Adrenal gland (tissue), 19 donors: Measurements from ENCODE around the gene ACE. TPM values are rescaled to one million over a fixed set of nuclear protein-coding genes. Genes with fewer than 3 reads are reported as not detected.

Experiments
- DNase-seq, 7 donors: peaks; one replicate each; pipeline ENCODE4 v3.0.0-alpha.2; 2019 to 2020
- H3K27ac ChIP-seq, 5 donors: fragments of 200-600 bp; sonication (generic) in 4 of 5; 1 replicate in 3 of 5; 2 replicates in 2 of 5; pipeline versions ENCODE4 v1.5.1 to v1.8.0; 2016 to 2020; ENCODE audit warnings: mild to moderate bottlenecking in 1 of 5
- H3K27me3 ChIP-seq: fragments of 200-600 bp; 2 replicates; pipeline ENCODE4 v1.8.0; 2021
- H3K36me3 ChIP-seq, 2 donors: fragments of 200-600 bp; replicated peaks in 1 of 2; 1 replicate in 1 of 2; 2 replicates in 1 of 2; pipeline versions ENCODE4 v1.5.1 to v1.8.0; 2018 to 2022
- H3K4me1 ChIP-seq, 2 donors: fragments of 200-600 bp; replicated peaks in 1 of 2; 1 replicate in 1 of 2; 2 replicates in 1 of 2; pipeline versions ENCODE4 v1.5.1 to v1.8.0; 2018 to 2021
- H3K4me3 ChIP-seq, 4 donors: fragments of 200-600 bp; sonication (generic) in 3 of 4; one replicate each; pipeline ENCODE4 v1.5.1; 2016 to 2018
- H3K9me3 ChIP-seq, 3 donors: fragments of 200-600 bp; sonication (generic) in 1 of 3; replicated peaks in 1 of 3; 1 replicate in 2 of 3; 2 replicates in 1 of 3; pipeline versions ENCODE4 v1.5.1 to v1.8.0; 2016 to 2021
- POLR2A ChIP-seq, 2 donors: fragments of 450-650 bp; IDR thresholded peaks; one replicate each; pipeline ENCODE4 v1.6.1; 2017; ENCODE audit warnings: antibody characterized with exemption in 2 of 2, mild to moderate bottlenecking in 2 of 2, moderate library complexity in 1 of 2
- WGBS, 4 donors: extraction: QIAGEN DNeasy Blood & Tissue Kit in 2 of 4; methylation state at CpG; one replicate each; pipeline versions ENCODE4 v1.1.5 to v1.1.7; 2013 to 2017; 5-methylcytosine and 5-hydroxymethylcytosine counted together
- intact Hi-C, 2 donors: fragments of 100-400 bp; cut with DNase I; formaldehyde crosslinking; loops; one replicate each; pipeline versions ENCODE4 v1.14.1 to v1.15.0; 2022 to 2023
- long read RNA-seq, 10 donors: library from polyadenylated mRNA in 3 of 10; unstranded in 2 of 10; stranded (forward) in 1 of 10; transcript quantifications; one replicate each; pipeline ENCODE4 v2.0.0 and lab custom pipeline, GENCODE V29; 2021 to 2026
- polyA plus RNA-seq, 3 donors: library from polyadenylated mRNA; stranded (reverse); fragments of 200-250 nt in 2 of 3; fragments of 350-450 nt in 1 of 3; fragmentation: Illumina TruSeq in 1 of 3; extraction: RNeasy Lipid Tissue Mini Kit (QIAGEN cat#74804) in 1 of 3; gene quantifications; one replicate each; pipeline ENCODE4 v1.2.3, GENCODE V29; 2013 to 2014
- total RNA-seq, 9 donors: library from RNA; depleted of rRNA in 4 of 9; stranded (reverse); fragments of >200 nt in 4 of 9; fragments of 120-200 nt in 1 of 9; fragmentation: NEBNext Ultra II Directional in 1 of 9; extraction: Animal tissue kit (Norgen Biotek cat#: 25700) in 1 of 9; gene quantifications; one replicate each; pipeline versions ENCODE4 v1.1.0 to v1.2.4, GENCODE V29; 2013 to 2023
- TF ChIP-seq, protein P1 (sequence below), 6 experiments: fragments of 450-650 bp in 4 of 6; fragments of 200-600 bp in 2 of 6; sonication (generic) in 1 of 6; IDR thresholded peaks; 1 replicate in 5 of 6; 2 replicates in 1 of 6; pipeline versions ENCODE4 v1.5.1 to v1.8.0; 2016 to 2021; ENCODE audit warnings: antibody characterized with exemption in 6 of 6, mild to moderate bottlenecking in 2 of 6, moderate library complexity in 1 of 6
- donor health status: healthy with polysubstance abuse.
- donor health status: Bipolar disorder and iron deficiency.
- donor health status: DM: yes; HTN: yes; CAD: no.
- donor health status: DM: no; HTN: no; CAD: no.
- donor health status: DM: no; HTN: no; CAD: no.
- donor health status: DM: yes; HTN: yes; CAD: no.

Gene ACE
- total RNA-seq (10 to 100 TPM in 6 of 9 donors, 1 to 10 TPM in 2, under 1 TPM in 1; 0.55 to 49.7 (median 11.8) TPM), polyA plus RNA-seq (10 to 100 TPM in 2 of 3 donors, 1 to 10 TPM in 1; 7.7 to 34.0 (median 16.1) TPM)
- long read RNA-seq, donor 1: 0 reads
- long read RNA-seq, donor 2: 0 reads
- long read RNA-seq, donor 3: 0 reads
- long read RNA-seq, donor 4, partial matches to known transcripts: 1 of 1 reads
- long read RNA-seq, donor 4, other reads (novel, unspliced or antisense): 0 of 1 reads
- long read RNA-seq, donor 5, full-length matches to known transcripts: 24 of 32 reads
- long read RNA-seq, donor 5, partial matches to known transcripts: 3 of 32 reads
- long read RNA-seq, donor 5, other reads (novel, unspliced or antisense): 5 of 32 reads
- long read RNA-seq, donor 6, partial matches to known transcripts: 1 of 1 reads
- long read RNA-seq, donor 6, other reads (novel, unspliced or antisense): 0 of 1 reads
- long read RNA-seq, donor 7: 0 reads
- long read RNA-seq, donor 8: 0 reads
- long read RNA-seq, donor 9: 0 reads
- long read RNA-seq, donor 10, full-length matches to known transcripts: 1 of 1 reads
- long read RNA-seq, donor 10, partial matches to known transcripts: 0 of 1 reads
- long read RNA-seq, donor 10, other reads (novel, unspliced or antisense): 0 of 1 reads

DNA sequence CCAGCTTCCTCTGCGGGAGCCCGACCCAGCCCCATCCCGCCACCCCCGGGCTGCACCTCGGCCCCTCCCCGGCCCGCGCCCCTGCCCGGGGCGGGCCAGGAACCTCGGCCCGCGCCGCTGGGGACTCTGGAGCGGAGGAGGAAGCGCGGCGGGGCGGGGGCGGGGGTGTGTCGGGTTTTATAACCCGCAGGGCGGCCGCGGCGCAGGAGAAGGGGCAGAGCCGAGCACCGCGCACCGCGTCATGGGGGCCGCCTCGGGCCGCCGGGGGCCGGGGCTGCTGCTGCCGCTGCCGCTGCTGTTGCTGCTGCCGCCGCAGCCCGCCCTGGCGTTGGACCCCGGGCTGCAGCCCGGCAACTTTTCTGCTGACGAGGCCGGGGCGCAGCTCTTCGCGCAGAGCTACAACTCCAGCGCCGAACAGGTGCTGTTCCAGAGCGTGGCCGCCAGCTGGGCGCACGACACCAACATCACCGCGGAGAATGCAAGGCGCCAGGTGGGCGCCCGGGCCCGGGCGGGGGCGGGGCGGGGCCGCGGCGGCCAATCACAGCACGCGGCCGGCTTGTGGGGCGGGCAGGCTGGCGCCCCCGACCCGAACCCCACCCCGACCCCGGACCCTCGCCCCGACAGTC is at the start of gene ACE:
TSS of gene ACE (plus strand) at position 208 of the 626 bp plus-strand sequence. CDS start at position 242, 34 bp downstream.
- Histone ChIP-seq H3K27me3 (no peaks in the 10 kb centered on the region), H3K27ac (peak within 1 kb of the TSS in 2 of 5 donors; percentile 21 to 85)

DNA sequence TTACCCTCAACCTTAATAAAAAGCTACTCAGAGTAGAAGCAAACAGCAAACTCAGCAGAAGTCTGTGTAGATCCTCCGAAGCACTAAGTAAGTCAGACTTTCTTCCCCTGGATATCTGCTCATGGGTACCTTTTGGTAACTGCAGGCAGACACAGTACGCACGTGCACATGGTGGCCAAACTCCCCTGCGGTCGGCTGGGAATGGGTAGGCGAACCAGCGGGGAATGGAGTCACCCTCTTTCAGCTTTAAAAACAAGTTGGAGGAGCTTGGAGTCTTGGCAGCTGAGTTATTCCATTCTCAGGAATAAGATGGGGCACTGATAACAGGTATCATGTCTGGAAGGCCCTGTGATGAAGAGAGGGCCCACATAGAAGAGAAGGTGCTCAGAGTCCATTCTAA is 47.1 kb upstream of the ACE start:
- H3K36me3 ChIP-seq: no peaks in the 10 kb centered on the region
- intact Hi-C loops: loop anchor here in 1 of 2 donors (5.0 kb wide), 1 partner anchor 48 kb away; the partner anchor contains the start of gene ACE
- no peaks in the 10 kb centered on the region for H3K27me3 ChIP-seq
- H3K9me3 ChIP-seq: no peaks in the 10 kb centered on the region
- no peak overlapping the region for H3K27ac ChIP-seq
- DNase-seq: peak in 1 of 7 donors; percentile 7
- H3K4me1 ChIP-seq: peaks cover 5 to 21% of the 10 kb centered on the region in 2 donors
- no peak for TF ChIP-seq POLR2A (IDR thresholded peaks at IDR 0.05)
- TF ChIP-seq, protein P1, sequence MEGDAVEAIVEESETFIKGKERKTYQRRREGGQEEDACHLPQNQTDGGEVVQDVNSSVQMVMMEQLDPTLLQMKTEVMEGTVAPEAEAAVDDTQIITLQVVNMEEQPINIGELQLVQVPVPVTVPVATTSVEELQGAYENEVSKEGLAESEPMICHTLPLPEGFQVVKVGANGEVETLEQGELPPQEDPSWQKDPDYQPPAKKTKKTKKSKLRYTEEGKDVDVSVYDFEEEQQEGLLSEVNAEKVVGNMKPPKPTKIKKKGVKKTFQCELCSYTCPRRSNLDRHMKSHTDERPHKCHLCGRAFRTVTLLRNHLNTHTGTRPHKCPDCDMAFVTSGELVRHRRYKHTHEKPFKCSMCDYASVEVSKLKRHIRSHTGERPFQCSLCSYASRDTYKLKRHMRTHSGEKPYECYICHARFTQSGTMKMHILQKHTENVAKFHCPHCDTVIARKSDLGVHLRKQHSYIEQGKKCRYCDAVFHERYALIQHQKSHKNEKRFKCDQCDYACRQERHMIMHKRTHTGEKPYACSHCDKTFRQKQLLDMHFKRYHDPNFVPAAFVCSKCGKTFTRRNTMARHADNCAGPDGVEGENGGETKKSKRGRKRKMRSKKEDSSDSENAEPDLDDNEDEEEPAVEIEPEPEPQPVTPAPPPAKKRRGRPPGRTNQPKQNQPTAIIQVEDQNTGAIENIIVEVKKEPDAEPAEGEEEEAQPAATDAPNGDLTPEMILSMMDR (IDR thresholded peaks at IDR 0.05): no peak
- H3K4me3 ChIP-seq: no peak overlapping the region
- 93 to 97% (median 95%) methylated on average over 7 of the region's 7 CpGs for WGBS, 4 donors

More for the DNA sequence above, at the start of gene ACE:
- DNase-seq: peak in 3 of 7 donors; percentile 35 to 41 (median 38)
- intact Hi-C loops: loop anchor here in 1 of 2 donors (5.0 kb wide), 1 partner anchor 50 kb away; no protein-coding TSS in a partner anchor
- no peaks in the 10 kb centered on the region for H3K36me3 ChIP-seq
- H3K9me3 ChIP-seq: no peaks in the 10 kb centered on the region
- peak within 1 kb of the TSS in 2 of 4 donors; percentile 4 to 73 for H3K4me3 ChIP-seq
- WGBS, 4 donors: 1 to 4% (median 1%) methylated on average over 5 to 78 of the region's 78 CpGs; no CpG with 5 or more reads in 1 of the 4 donors
- H3K4me1 ChIP-seq: peaks cover 22 to 41% of the 10 kb centered on the region in 2 donors
- TF ChIP-seq POLR2A (IDR thresholded peaks at IDR 0.05): peak; percentile 8 to 18
- TF ChIP-seq, protein P1 (IDR thresholded peaks at IDR 0.05): peak in 1 of 6 experiments; percentile 22

DNA sequence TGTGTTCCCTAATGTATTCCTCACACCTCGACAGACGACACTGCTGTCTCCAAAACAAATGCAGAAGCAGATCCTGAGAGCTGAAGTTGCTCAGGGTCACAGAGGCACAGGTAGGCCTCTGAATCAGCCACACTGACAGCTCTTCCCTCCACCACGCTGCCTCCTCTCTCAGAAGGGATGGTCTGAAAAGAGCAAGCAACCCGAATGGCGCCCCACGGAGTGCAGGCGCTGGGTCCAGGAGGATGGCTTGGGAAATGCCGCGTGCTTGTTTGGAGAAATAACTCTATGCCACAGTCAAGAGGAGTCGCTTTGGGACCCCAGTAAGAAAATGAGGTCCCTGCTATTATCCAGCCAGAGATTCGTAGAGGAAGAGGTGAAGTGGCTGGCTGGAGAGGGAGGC is 46.6 kb upstream of the ACE start:
- WGBS, 4 donors: 83 to 89% (median 86%) methylated on average over 11 of the region's 11 CpGs
- no peak overlapping the region for H3K4me3 ChIP-seq
- no peaks in the 10 kb centered on the region for H3K9me3 ChIP-seq
- peak in 2 of 7 donors; percentile 12 to 62 for DNase-seq
- no peaks in the 10 kb centered on the region for H3K27me3 ChIP-seq
- TF ChIP-seq, protein P1 (IDR thresholded peaks at IDR 0.05): no peak
- TF ChIP-seq POLR2A (IDR thresholded peaks at IDR 0.05): peak in 1 of 2 donors; percentile 13
- intact Hi-C loops: no loop called here
- H3K27ac ChIP-seq: no peak overlapping the region
- H3K36me3 ChIP-seq: no peaks in the 10 kb centered on the region
- H3K4me1 ChIP-seq: peaks cover 10 to 25% of the 10 kb centered on the region in 2 donors

DNA sequence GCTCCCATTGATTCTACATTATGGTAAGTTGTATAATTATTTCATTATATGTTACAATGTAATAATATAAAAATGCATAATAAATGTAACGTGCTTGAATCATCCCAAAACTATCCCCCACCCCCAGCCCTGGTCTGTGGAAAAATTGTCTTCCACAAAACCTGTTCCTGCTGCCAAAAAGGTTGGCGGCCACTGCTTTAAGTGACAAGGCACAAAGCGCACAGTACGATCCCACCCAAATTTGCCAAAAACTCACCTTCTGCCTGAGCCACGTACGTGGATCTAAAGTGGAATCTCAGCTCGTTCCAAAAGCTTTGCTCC is 45.3 kb upstream of the ACE start:
- no peak overlapping the region for H3K4me3 ChIP-seq
- TF ChIP-seq, protein P1 (IDR thresholded peaks at IDR 0.05): no peak
- TF ChIP-seq POLR2A (IDR thresholded peaks at IDR 0.05): no peak
- peaks cover 19 to 36% of the 10 kb centered on the region in 2 donors for H3K4me1 ChIP-seq
- no peaks in the 10 kb centered on the region for H3K9me3 ChIP-seq
- WGBS, 4 donors: 81 to 92% (median 86%) methylated on average over 6 to 7 of the region's 7 CpGs
- no peaks in the 10 kb centered on the region for H3K36me3 ChIP-seq
- no peak for DNase-seq
- H3K27me3 ChIP-seq: no peaks in the 10 kb centered on the region
- intact Hi-C loops: no loop called here
- H3K27ac ChIP-seq: no peak overlapping the region
